Iris pigment epithelial cell (primary cell): ENCODE results near the gene TALDO1.
A peak's percentile ranks its signal among the peaks of the same experiment; 100 is the strongest.
"Not testable (repeated sequence)": the region's sequence is repeated elsewhere in the genome, so short reads cannot be mapped to it uniquely, and the experiment has no call there.

Experiments
- DNase-seq: peaks from one replicate; pipeline ENCODE4 v3.0.0-alpha.2; 2011; ENCODE audit warnings: low read depth

Gene TALDO1

DNA sequence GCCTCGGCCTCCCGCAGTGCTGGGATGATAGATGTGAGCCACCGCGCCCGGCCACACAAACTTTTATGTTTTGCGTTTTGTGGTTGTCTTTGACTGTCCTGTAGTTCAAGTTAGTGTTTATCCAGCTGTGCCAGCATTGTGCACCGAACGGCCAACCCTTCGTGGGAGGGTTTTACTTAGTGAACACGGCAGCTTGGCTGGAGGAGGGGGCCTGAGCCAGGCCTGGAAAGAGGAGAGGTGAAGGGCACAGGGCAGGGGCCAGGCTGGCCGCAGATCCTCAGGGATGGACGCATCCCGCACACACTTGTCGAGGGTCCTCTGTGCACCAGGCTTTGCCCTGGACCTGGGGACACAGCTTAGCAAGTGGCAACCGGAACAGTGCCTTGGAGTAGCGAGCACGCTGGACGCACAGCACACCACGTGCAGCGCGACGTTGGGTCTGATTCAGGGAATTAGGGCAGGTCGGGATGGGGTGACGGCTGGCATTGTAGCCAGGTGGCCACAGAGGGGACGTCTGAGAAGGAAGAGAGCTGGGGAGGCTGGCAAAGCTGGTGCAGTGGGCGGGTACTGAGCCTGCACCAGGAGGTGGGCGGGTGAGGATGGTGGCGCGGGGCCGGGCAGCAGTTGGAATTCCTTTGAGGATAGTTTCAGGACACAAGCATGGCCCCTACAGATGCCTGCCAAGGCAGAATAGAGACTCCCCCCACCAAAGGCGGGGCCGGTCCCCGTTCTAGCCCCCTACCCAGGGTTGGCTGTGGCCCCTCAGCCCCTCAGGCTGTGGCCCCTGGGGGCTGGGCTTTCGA lies 27.8 kb upstream of the TALDO1 start:
- no peak for DNase-seq

DNA sequence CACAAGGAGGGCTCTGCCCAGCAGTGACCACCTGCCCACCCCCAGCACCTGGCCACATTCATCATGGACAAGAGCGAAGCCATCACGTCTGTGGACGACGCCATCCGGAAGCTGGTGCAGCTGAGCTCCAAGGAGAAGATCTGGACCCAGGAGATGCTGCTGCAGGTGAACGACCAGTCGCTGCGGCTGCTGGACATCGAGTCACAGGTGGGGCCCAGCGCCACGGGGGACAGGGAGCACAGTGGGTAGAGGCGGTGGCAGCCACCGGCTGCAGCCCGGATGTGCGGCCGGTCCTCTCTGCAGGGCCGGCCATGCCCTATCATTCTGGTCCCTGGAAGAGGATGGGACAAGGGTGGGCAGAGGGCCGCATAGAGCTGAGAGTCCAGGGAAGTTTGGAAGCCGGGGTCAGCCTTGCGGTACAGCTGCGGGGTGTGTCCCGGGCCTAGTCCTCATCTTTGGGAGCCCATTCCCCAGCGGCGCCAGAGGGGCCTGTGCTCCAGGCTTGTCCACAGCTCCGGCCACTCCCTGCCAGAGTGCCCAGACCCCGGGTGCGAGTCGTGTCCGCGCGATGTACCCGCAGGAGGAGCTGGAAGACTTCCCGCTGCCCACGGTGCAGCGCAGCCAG lies 27.1 kb upstream of the TALDO1 start:
- no peak for DNase-seq

DNA sequence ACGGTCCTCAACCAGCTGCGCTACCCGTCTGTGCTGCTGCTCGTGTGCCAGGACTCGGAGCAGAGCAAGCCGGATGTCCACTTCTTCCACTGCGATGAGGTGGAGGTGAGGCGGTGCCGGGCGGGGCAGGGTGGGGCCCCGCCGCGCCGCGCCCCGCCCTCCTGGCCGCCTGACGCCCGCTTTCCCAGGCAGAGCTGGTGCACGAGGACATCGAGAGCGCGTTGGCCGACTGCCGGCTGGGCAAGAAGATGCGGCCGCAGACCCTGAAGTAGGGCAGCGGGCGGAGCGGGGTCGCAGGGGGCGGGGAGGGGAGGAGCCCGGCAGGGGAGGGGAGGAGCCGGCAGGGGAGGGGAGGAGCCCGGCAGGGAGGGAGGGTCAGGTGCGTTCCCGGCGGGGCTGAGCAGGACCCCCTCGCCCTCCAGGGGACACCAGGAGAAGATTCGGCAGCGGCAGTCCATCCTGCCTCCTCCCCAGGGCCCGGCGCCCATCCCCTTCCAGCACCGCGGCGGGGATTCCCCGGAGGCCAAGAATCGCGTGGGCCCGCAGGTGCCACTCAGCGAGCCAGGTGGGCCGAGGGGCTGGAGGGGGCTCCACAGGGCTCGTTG lies 26.5 kb upstream of the TALDO1 start:
- DNase-seq = no peak

DNA sequence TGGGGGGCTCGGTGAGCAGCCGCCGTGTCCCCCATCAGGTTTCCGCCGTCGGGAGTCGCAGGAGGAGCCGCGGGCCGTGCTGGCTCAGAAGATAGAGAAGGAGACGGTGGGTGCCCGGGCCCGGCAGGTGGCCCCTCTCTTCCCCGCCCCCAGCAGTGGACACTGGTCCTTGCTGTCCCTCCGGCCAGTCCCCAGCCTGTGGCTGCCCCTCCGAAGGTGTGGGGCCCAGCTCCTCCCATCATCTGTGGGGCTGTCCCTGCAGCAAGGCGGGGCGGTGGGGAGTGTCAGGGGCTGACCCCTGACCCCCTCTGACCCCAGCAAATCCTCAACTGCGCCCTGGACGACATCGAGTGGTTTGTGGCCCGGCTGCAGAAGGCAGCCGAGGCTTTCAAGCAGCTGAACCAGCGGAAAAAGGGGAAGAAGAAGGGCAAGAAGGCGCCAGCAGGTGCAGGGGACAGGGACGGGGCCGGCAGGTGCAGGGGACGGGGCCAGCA lies 26.0 kb upstream of the TALDO1 start:
- no peak for DNase-seq

DNA sequence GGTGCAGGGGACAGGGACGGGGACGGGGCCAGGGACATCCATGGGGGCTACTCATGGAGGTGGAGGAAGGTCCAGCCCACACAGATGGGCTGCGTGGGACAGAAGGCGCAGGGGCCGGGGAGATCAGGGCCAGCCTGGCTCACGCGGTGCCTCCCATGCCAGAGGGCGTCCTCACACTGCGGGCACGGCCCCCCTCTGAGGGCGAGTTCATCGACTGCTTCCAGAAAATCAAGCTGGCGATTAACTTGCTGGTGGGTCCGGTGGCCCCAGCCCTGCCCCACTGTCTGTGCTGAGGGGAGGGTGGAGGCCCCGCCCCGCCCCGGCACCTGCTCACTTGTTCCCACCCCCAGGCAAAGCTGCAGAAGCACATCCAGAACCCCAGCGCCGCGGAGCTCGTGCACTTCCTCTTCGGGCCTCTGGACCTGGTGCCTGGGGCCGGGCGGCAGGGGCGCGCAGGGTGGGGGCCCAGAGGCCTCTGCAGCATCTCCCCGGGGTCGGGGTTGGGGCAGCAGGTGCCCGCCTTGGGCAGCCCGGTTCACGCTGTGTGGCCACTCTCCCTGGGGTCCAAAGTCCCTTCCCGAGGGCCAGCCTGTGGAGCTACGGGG lies 25.4 kb upstream of the TALDO1 start:
- no peak for DNase-seq

DNA sequence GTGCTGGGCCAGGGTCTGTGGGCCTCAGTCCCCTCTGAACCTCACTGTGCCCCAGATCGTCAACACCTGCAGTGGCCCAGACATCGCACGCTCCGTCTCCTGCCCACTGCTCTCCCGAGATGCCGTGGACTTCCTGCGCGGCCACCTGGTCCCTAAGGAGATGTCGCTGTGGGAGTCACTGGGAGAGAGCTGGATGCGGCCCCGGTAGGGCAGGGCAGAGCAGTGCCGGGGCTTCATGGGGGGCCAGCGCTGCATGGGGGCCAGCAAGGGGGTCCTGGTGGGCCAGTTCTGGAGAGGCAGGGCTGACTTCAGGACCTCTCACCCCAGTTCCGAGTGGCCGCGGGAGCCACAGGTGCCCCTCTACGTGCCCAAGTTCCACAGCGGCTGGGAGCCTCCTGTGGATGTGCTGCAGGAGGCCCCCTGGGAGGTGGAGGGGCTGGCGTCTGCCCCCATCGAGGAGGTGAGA lies 24.9 kb upstream of the TALDO1 start:
- no peak for DNase-seq

DNA sequence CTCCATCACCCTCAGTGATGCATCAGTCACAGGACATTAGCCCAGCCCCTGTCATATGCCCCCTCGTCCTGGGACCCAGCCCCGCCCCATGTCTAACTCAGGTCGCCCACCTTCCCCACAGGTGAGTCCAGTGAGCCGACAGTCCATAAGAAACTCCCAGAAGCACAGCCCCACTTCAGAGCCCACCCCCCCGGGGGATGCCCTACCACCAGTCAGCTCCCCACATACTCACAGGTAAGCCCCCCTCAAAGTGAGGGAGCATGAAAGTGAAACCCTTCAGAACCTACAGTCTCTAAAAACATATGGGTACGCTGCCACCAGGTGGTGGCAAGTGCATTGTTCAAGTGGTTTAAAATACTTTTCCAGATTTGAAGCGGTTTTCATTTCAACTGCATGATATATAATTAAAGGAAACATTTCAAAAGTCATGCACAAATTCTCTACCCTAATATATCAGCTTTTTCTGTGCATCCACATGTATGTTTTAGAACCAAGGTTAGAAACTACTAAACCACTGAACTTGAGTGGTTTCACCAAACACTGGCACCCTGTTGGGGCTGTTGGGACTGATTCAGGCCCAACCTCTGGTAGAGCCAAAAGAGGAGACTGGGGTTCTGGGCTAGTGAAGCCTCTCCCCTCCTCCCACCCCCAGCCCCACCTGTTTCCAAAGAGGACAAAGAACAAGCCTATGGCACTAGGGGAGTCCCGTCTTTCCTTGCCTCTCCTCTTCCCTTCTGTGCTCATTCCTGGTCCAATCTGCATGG lies 24.0 kb upstream of the TALDO1 start:
- DNase-seq = peak; percentile 55

DNA sequence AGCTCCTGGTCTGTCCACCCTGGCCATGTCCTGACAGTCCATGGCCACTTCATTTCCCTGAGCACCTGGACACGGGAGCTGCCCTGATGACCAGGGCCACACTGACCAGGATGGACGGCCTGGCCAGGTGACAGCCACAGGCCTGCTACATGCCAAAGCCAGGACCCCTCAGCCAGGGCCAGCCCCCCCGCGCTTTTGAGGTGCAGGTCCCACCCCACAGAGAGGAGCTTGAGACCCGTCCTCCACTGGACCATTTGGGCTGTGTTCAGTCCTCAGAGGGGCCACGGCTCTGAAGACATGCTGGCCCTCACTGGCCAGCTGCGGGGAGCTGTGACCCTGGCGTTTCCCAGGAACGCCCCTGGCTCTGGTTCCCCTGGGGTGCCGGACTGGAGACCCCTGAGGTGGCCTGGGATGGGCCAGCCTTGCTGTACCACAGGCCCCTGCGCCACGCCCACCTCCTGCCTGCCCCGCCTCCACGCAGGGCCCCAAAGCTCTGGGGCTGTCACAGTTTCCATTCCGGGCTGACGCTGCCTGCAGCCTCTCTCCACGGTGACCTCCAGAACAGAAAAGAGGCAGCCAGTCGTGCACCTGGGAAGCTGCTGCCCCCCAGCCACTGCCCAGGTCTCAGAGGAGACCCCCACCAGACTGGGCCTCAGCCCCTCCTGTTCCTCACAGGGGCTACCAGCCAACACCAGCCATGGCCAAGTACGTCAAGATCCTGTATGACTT lies 23.1 kb upstream of the TALDO1 start:
- no peak for DNase-seq

DNA sequence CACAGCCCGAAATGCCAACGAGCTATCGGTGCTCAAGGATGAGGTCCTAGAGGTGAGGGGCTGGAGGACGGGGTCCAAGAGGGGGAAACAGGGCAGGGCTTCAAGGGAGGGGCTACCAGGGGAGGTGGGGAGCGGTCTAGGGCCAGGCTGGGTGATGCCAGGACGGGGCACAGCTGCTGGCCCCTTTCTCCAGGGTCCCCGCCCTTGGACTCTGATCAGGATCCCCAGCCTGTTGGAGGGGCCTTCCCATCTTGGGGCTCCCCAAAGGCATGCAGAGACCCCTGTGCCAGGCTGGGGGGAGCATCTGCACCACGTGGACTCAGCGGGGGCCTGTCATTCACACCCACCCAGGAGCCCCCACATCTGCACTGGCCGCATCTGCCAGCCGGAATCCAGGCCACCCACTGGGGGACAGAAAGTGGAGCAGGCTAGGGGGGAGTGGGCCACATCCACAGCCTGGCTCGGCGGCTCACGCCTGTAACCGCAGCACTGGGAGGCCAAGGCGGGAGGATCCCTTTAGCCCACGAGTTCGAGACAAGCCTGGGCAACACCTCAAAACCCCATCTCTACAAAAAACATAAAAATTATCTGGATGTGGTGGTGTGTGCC lies 22.4 kb upstream of the TALDO1 start:
- no peak for DNase-seq

DNA sequence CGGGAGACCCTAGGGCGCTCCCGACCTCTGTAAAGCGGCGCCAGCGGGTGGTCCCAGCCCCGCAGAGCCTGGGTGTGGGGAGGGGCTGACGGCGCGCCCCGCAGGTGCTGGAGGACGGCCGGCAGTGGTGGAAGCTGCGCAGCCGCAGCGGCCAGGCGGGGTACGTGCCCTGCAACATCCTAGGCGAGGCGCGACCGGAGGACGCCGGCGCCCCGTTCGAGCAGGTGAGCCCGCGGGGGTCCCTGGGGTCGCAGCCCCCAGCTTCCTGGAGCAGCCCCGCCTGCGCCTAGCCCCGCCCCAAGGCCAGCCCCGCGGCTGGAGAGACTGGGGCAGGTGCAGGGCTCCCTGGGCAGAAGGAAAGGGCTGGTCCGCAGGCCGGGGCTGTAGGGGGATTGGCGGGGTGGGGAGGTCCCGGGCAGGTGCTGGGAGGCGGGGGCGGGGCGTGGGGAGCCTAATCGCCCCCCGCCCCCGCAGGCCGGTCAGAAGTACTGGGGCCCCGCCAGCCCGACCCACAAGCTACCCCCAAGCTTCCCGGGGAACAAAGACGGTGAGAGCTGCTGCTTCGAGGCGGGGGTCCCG lies 21.6 kb upstream of the TALDO1 start:
- no peak for DNase-seq

DNA sequence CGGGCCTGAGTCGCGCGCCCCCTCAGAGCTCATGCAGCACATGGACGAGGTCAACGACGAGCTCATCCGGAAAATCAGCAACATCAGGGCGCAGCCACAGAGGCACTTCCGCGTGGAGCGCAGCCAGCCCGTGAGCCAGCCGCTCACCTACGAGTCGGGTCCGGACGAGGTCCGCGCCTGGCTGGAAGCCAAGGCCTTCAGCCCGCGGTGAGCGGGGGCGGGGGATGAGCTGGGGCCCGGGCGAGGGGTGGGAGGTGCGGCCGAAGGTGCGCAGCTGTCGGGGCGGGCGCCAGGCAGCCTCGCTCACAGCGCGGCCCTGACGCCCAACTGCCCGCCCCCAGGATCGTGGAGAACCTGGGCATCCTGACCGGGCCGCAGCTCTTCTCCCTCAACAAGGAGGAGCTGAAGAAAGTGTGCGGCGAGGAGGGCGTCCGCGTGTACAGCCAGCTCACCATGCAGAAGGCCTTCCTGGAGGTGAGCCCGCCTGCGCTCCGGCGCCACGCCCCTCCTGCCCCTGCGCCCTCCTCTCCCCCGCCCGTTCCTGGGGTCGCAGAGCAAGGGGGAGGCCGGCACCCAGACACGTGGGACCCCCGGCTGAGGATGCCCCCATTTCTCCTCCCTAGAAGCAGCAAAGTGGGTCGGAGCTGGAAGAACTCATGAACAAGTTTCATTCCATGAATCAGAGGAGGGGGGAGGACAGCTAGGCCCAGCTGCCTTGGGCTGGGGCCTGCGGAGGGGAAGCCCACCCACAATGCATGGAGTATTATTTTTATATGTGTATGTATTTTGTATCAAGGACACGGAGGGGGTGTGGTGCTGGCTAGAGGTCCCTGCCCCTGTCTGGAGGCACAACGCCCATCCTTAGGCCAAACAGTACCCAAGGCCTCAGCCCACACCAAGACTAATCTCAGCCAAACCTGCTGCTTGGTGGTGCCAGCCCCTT lies 20.7 kb upstream of the TALDO1 start:
- DNase-seq = peak; percentile 39

DNA sequence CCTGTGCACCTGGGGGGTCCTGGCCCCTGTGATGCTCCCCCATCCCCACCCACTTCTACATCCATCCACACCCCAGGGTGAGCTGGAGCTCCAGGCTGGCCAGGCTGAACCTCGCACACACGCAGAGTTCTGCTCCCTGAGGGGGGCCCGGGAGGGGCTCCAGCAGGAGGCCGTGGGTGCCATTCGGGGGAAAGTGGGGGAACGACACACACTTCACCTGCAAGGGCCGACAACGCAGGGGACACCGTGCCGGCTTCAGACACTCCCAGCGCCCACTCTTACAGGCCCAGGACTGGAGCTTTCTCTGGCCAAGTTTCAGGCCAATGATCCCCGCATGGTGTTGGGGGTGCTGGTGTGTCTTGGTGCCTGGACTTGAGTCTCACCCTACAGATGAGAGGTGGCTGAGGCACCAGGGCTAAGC lies 20.0 kb upstream of the TALDO1 start:
- DNase-seq = no peak

DNA sequence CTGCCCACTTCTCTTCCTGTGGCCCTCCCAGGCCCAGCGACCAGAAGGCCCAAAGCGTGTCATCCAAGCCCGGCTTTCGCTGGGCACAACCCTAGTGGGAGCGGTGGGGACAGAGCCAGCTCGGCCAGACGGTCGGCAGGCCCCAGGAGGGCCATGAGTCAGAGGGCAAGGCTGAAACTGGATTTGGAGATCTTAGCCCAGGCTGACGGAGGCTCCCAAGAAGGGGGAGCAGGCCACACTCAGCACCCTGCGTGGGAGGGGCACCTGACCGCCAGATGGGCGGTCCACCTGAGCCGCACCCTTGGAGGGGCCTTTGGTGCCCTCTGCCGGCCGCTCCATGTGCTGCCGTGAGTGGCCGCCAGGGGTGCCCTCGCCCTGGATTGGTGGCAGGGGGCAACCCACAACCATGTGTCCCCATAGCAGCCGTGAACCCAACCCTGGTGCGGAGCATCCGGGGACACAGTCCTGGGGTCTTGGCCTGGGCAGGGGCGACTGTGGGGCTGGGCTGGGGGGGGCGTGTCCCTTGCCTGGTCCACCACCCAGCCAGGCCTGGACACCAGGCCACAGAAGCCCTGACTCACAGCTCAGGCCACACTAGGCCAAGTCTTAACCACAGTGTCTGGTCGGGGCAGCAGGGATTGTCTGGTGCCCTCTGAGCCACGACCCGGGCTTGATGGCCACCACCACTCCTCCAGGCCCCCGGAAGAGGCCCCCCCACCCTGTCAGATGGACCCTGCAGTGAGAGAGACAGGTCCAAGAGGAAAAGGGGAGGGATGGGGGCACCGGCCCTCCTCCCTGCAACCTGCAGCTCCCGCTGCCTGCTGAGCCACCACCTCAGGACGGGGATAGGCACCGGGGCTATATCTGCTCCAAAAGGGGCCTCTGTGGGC lies 19.2 kb upstream of the TALDO1 start:
- DNase-seq = peak; percentile 65

DNA sequence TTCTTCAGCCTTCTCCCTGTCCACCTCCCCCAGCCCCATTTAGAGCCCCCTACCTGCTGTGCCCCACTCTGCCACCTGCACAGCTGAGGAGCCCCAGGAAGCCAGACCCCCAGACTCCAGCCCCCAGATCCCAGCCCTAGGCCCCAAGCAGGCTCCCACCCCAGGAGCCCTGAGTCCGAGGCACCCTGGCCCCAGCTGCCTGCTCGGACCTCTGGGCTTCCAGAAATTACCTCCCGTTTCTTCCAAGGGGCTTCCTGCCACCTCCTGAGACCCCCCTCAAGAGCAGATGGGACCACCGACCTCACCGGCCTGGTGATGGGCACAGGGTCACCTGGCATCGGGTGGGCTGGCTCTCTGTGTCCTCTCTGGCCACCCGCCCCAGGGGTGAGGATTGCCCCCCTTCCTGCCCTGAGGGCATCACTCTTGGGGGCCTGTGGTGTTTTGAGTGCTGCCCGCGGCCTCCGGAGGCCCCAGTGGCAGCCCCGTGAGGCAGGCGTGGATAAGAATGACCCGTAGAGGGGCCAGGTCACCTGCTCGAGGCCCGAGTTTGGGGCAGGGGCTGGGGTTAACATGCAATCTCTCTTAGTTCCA lies 18.3 kb upstream of the TALDO1 start:
- DNase-seq = no peak

DNA sequence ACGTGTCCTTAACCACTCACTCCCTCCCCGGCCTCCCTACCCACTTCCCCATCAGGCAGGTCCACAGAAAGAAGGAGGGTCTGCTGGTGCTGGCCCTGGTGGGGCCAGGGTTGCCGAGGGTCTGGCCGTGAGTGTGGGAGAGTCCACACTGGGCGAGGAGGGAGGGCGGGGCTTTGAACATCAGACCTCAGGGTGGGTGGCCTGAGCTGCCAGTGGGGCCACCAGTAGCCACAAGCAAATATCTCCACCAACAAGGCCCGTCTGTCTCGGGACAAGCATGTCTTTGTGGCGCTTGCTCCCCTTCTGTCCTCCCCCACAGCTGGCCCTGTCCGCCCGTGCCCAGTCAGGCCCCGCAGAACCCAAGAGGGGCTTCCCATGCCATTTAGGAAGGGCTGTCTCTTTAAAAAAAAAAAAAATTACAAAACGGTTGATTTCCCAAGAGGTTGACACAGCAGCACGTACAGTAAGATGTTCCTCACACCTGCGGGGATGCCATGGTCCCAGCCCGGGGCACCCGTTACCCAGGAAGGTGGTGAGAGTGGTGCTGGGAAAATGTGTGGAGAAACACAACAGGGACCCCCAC lies 17.7 kb upstream of the TALDO1 start:
- no peak for DNase-seq

DNA sequence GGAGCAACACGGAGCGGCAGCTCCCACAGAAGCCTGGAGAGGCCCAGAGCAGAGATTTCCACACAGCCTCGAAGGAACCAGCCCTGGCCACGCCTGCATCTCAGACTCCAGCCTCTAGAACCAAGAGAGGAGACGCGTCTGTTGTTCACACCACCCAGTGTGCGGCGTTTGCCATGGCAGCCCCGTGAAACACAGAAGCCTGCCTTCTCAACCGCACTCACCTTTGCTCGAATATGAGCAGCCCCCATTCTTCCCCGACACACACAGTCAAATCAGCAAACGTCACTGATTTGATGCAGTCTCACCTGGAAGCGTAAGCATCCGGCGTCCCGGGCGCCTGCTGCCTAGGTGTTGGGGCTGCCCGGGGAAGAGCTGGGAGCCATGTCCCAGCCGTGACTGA lies 14.2 kb upstream of the TALDO1 start:
- DNase-seq = no peak

DNA sequence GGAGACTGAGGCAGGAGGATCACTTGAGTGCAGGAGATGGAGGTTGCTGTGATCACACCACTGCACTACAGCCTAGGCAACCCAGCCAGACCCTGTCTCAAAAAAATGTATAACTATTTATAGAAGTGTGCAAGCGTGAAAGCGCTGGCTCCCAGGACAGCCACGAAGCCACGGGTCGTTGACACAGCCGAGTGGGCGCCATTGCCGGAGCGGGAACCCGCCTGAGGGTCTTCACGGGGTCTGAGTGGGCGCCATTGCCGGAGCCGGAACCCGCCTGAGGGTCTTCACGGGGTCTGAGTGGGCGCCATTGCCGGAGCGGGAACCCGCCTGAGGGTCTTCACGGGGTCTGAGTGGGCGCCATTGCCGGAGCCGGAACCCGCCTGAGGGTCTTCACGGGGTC lies 12.7 kb upstream of the TALDO1 start:
- DNase-seq = not testable (repeated sequence)
